Limb (tissue), 2 donors: ENCODE data around the gene NFE2L3.
"Not testable (repeated sequence)": the region's sequence is repeated elsewhere in the genome, so short reads cannot be mapped to it uniquely, and the experiment has no call there.

Experiments used
- DNase-seq, 2 donors: peaks; one replicate each; pipeline ENCODE4 v3.0.0-alpha.2; 2016; ENCODE audit errors: extremely low spot score in 2 of 2

NFE2L3 gene

DNA sequence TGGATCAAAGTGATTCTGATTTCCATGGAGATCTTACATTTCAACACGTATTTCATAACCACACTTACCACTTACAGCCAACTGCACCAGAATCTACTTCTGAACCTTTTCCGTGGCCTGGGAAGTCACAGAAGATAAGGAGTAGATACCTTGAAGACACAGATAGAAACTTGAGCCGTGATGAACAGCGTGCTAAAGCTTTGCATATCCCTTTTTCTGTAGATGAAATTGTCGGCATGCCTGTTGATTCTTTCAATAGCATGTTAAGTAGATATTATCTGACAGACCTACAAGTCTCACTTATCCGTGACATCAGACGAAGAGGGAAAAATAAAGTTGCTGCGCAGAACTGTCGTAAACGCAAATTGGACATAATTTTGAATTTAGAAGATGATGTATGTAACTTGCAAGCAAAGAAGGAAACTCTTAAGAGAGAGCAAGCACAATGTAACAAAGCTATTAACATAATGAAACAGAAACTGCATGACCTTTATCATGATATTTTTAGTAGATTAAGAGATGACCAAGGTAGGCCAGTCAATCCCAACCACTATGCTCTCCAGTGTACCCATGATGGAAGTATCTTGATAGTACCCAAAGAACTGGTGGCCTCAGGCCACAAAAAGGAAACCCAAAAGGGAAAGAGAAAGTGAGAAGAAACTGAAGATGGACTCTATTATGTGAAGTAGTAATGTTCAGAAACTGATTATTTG is 33.3 kb downstream of the NFE2L3 start:
- DNase-seq = no peak

DNA sequence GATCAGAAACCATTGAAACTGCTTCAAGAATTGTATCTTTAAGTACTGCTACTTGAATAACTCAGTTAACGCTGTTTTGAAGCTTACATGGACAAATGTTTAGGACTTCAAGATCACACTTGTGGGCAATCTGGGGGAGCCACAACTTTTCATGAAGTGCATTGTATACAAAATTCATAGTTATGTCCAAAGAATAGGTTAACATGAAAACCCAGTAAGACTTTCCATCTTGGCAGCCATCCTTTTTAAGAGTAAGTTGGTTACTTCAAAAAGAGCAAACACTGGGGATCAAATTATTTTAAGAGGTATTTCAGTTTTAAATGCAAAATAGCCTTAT is 33.8 kb downstream of the NFE2L3 start:
- DNase-seq = no peak

- no peak for DNase-seq
Measured at GRCh38 chr7:26186364-26187311, 34.6 kb downstream of the NFE2L3 start.

- no peak for DNase-seq
Measured at GRCh38 chr7:26187380-26188205, 35.6 kb downstream of the NFE2L3 start.

DNA sequence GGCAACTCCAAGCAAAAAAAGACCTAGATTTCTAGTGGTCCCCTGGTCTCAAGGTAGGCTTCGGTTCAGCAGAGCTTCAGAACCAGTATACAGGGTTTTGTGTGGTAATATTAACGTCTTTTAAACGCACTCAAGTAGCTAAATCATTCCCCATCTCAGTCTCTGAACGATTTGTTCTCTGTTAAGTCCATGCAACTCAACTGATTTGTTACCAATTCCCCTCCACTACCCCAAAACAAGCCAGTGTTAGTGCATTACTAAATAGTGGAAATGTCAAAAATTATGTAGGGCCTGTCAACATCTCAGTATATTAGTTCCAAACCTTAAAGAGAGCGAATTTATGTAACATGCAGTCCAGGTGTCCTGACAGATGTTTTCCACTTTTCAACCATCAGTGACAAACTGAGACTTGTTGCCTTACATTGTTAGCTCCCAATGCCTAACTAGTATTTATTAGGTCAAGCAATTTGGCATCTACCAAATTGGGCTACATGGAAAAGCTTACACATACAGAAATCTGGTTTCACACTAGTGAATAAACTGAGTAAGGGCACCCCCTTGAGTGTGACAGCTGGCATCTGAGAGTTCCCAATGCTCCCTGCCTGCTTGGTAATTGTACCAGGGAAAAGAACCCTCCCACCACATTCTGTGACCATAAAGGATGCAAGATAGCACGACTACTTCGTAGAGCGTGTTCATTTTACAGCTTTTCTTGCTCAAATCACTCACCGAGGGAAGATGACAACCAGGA is 36.4 kb downstream of the NFE2L3 start:
- DNase-seq = no peak

- no peak for DNase-seq
Measured at GRCh38 chr7:26188957-26189541, 37.1 kb downstream of the NFE2L3 start.

DNA sequence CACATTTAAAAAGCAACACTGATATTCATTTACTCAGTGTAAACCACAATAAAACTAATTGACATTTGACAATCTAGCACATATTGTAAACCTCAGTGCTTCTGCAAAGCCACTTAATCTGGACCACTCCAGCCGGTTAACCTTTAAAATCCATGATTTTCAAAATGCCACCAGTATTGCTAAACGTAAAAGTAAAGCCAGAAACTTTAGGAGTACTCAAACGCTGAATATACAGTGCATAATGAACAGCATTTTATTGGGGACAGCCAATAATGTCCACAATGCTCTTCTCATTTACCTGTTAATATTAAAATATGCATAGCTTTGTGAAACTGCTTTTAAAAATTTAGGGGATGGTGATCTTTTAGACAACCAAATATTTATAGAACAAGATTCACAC is 37.7 kb downstream of the NFE2L3 start:
- no peak for DNase-seq

- DNase-seq = no peak
Measured at GRCh38 chr7:26190417-26190869, 38.4 kb downstream of the NFE2L3 start.

GRCh38 chr7:26191233-26191973 is 39.4 kb downstream of the NFE2L3 start:
- DNase-seq = no peak

DNA sequence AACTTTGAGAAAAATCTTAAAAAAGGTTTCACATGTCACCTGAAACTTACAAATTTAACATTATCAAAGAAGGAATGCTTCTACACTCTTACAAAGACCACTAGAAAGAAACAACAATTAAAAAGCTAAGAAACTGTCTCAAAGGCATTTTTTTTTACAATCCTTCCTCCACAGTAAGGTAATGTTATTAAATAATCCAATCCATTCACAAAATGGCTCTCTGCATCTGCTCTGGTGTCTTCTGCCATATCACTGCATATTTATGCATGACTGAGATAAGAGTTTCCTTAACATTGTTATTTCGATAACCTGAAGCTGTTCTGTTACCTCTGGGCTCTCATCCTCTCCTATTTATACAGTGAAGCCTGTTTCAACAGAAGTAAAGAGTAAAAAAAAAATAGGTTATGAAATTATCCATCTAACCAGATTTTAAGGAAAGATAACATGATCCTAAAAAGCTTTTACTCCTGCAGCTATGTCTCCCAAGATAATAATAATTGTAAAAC is 40.0 kb downstream of the NFE2L3 start:
- DNase-seq = no peak

GRCh38 chr7:26192485-26193087 is 40.6 kb downstream of the NFE2L3 start:
- DNase-seq = no peak

DNA sequence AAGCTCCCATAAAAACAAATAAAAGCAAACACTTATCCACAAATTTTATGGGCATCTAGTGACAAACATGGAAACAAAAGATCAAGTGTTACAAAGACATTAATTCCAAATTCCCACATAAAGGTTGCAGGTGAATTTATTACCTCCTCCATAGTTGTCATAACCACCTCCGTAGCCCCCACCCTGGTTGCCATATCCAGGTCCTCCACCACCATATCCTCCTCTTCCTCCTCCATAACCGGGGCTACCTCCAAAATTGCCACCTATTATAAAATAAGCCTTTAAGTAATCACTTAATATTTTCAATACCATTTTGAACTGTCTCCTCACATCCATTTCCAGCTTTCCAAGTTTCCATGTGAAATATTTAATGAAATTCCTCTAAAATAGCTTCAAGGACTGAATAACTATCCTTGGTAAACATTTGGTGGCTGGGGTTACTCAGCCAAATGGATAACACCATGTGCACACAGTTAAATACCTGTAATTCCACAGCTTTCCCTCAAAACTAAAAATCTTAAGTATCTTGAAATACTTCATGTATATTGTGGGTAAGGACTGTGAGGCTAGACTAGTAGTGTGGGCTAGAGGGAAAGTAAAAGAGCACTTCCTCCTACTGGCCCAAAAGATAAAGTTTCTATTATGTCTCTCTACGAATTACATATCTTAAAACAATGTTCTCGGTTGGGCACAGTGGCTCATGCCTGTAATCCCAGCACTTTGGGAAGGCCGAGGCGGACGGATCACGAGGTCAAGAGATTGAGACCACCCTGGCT is 41.6 kb downstream of the NFE2L3 start:
- no peak for DNase-seq

DNA sequence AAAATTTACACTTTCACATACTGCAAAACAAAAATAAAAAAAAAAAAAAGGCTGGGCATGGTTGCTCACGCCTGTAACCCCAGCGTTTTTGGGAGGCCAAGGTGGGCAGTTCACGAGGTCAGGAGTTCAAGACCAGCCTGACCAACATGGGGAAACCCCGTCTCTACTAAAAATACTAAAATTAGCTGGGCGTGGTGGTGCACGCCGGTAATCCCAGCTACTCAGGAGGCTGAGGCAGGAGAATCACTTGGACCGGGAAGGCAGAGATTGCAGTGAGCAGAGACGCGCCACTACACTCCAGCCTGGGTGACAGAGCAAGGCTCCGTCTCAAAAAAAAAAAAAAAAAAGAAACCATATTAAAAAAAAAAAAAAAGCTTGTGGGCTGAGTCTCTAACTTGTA is 42.8 kb downstream of the NFE2L3 start:
- not testable (repeated sequence) for DNase-seq

- DNase-seq = no peak
Measured at GRCh38 chr7:26195182-26195581, 43.2 kb downstream of the NFE2L3 start.

DNA sequence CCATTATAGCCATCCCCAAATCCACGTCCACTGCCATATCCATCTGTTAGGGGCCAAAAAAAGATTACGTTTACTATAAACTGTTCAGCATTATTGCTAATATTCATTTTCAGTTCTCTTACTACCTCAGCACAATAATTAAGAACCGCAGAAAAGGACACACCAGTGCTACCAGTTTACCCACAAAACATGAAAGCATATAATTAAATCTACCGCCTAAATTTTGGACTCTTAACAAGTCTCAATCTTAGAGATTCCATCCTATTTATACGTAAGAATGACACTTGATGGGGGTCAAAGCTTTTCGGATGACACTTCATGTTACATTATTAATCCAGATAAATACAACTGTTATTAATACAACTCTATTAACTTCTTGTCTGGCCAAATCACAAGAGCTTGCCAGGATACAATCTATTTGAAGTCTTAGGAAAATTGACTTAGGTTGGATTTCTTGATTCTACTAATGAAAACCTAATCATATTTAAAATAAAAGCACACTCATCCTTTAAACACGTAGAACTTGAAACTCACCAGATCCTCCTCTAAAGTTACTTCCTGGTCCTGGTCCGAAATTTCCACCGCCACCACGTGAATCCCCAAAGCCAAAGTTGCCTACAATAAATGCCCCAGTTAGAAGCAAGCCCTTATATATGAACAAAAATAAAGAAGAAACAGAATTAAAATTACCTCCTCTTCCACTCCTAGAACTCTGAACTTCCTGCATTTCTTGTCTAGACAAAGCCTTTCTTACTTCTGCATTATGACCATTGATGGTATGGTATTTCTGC is 44.1 kb downstream of the NFE2L3 start:
- DNase-seq = no peak

DNA sequence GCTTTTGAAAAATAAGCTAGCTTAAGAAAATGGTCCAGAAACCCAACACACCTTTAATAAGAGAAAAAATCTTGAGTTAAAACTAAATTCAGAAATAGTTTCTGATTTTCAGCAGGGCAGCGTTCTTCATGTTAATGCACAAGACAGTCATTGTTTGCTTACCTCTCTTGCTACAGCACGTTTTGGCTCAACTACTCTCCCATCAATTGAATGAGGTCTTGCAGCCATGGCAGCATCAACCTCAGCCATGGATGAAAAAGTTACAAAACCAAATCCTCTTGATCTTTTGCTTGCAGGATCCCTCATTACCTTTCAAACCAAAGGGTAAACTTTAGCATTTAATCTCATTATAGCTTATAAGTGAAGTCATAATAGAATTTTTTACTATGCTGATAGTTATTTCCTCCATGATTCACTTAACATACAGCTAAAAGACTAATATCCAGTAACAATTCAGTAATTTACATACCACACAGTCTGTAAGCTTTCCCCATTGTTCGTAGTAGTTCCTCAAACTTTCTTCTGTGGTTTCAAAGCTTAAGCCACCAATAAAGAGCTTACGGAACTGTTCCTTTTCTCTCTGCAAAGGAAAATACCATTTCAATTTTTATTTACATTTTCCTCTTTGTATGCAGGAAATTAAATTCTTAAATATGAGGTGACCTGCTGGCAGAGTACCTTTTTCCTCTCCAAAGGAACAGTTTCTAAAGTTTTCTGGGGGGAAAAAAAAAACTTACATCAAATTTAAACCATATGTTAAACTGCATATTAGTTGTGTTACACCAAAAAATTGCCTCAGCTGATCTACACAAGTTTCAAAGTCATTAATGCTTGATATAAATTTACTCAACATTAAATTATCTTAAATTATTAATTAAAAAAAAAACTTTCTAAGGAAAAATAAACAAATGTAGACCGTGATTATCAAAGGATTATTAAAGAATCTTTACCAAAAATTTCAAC is 45.4 kb downstream of the NFE2L3 start:
- no peak for DNase-seq
